ENCODE results near the gene HSPG2.
"Not testable (repeated sequence)": the region's sequence is repeated elsewhere in the genome, so short reads cannot be mapped to it uniquely, and the experiment has no call there.

DNA sequence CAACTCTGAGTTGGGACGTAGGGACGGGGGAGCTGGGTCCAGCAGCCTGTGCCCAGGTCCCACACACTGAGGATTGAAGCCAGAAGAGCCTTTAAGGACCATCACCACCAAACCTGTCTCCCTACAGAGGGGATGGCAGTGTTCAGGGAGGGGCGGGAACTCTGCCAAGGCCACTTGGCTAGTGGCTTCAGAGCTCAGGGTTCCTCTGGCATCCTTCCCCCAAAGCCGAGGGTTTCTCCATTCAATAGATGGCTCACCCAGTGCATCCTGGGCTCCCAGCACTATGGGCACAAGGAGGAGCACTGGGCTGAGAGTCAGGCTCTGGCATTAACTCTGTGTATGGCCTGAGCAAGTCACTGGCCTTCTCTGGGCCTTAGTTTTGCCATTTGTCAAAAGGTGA lies 44.1 kb upstream of the HSPG2 start:
- TF ChIP-seq, protein P1, sequence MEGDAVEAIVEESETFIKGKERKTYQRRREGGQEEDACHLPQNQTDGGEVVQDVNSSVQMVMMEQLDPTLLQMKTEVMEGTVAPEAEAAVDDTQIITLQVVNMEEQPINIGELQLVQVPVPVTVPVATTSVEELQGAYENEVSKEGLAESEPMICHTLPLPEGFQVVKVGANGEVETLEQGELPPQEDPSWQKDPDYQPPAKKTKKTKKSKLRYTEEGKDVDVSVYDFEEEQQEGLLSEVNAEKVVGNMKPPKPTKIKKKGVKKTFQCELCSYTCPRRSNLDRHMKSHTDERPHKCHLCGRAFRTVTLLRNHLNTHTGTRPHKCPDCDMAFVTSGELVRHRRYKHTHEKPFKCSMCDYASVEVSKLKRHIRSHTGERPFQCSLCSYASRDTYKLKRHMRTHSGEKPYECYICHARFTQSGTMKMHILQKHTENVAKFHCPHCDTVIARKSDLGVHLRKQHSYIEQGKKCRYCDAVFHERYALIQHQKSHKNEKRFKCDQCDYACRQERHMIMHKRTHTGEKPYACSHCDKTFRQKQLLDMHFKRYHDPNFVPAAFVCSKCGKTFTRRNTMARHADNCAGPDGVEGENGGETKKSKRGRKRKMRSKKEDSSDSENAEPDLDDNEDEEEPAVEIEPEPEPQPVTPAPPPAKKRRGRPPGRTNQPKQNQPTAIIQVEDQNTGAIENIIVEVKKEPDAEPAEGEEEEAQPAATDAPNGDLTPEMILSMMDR (IDR thresholded peaks at IDR 0.05; ENCODE audit: insufficient read depth, low read length): not testable (repeated sequence)
- not testable (repeated sequence) for TF ChIP-seq GABPA (IDR thresholded peaks at IDR 0.05; ENCODE audit: low read depth); SPI1 (IDR thresholded peaks at IDR 0.05; ENCODE audit: borderline replicate concordance, low read depth)
- TF ChIP-seq, protein P2, sequence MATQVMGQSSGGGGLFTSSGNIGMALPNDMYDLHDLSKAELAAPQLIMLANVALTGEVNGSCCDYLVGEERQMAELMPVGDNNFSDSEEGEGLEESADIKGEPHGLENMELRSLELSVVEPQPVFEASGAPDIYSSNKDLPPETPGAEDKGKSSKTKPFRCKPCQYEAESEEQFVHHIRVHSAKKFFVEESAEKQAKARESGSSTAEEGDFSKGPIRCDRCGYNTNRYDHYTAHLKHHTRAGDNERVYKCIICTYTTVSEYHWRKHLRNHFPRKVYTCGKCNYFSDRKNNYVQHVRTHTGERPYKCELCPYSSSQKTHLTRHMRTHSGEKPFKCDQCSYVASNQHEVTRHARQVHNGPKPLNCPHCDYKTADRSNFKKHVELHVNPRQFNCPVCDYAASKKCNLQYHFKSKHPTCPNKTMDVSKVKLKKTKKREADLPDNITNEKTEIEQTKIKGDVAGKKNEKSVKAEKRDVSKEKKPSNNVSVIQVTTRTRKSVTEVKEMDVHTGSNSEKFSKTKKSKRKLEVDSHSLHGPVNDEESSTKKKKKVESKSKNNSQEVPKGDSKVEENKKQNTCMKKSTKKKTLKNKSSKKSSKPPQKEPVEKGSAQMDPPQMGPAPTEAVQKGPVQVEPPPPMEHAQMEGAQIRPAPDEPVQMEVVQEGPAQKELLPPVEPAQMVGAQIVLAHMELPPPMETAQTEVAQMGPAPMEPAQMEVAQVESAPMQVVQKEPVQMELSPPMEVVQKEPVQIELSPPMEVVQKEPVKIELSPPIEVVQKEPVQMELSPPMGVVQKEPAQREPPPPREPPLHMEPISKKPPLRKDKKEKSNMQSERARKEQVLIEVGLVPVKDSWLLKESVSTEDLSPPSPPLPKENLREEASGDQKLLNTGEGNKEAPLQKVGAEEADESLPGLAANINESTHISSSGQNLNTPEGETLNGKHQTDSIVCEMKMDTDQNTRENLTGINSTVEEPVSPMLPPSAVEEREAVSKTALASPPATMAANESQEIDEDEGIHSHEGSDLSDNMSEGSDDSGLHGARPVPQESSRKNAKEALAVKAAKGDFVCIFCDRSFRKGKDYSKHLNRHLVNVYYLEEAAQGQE (IDR thresholded peaks at IDR 0.05; ENCODE audit: insufficient replicate concordance, low read depth): not testable (repeated sequence)
